ENCODE data around the gene SLC25A45. TPM values are rescaled to one million over a fixed set of nuclear protein-coding genes. Genes with fewer than 3 reads are reported as not detected.

SLC25A45 gene
- total RNA-seq, 1 experiment from 2014 or later: 1.1 TPM

DNA sequence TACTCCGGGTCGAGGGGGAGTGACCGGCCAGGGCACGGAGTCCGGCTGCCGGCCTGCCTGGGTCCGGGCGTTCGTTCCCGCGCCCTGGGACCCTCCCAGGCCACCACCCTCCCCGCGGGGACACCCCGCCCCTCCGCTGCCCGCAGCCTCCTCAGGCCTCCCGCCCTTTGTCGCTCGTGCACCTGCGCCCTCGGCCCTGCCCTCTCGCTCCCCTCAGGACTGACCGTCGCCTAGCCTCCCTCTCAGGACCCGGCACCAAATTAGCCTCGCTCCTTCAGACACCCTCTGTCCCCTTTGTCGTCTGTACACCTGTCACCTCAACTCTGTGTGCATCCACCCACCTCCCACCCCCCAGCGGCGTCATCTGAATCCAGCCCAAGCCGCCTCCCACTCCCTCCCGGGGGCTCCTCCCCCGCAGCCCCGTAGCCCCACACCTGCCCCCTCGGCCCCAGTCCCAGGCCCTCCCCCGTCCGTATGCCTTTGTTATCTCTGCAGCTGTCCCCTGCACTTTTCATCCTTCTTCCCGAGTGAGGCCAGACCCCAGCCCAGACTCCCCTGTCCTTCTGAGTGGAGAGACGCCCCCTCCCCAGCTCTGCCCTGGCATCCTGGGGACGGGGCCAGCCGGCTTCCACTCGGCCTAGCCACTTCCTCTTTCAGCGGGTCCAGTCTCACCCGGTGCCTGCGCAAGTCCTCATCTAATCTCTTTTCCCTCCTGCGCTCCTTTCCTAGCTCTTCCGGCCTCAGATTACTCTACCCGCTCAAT lies 27.3 kb downstream of the SLC25A45 start:
- Histone ChIP-seq H3K4me2 (ENCODE audit: insufficient read depth, insufficient read length, low read length) (peak overlapping the region; percentile 65), H3K23me2 (ENCODE audit: insufficient read length, low read depth, low read length, poor library complexity, severe bottlenecking) (peaks cover 18% of the 10 kb centered on the region), H3T11ph (ENCODE audit: low read length) (no peak overlapping the region), H4K8ac (replicated peaks; ENCODE audit: insufficient read length, low read depth, low read length) (no peak overlapping the region), H2BK120ac (ENCODE audit: low read depth, low read length, poor library complexity, severe bottlenecking) (no peak overlapping the region), H3K4ac (ENCODE audit: low read depth, low read length) (no peak overlapping the region), H3K27ac (ENCODE audit: insufficient read length, low read depth, low read length) (no peak overlapping the region), H2BK12ac (ENCODE audit: insufficient read length, low read depth, low read length) (no peak overlapping the region), H3K79me2 (ENCODE audit: insufficient read depth, low read length) (no peaks in the 10 kb centered on the region), H4K91ac (ENCODE audit: insufficient read length, low read depth, low read length) (no peak overlapping the region), H4K5ac (ENCODE audit: insufficient read length, low read depth, low read length) (no peak overlapping the region), H3K9ac (ENCODE audit: extremely low read depth, insufficient read length, low read length) (no peak overlapping the region), H4K20me1 (ENCODE audit: control insufficient read depth, insufficient read depth, insufficient read length) (no peaks in the 10 kb centered on the region), H2BK20ac (ENCODE audit: low read depth, low read length, poor library complexity, severe bottlenecking) (no peak overlapping the region), H3K23ac (ENCODE audit: insufficient read length, low read depth, low read length) (no peak overlapping the region), H2AFZ (ENCODE audit: low read length) (no peak overlapping the region), H3K27me3 (ENCODE audit: insufficient read depth, low read length) (peaks cover 2% of the 10 kb centered on the region; the same call in 1 of the 2 replicates), H3K9me3 (ENCODE audit: control insufficient read depth, low read depth, low read length) (no peaks in the 10 kb centered on the region), H2BK5ac (ENCODE audit: insufficient read length, low read length) (no peak overlapping the region), H3K79me1 (ENCODE audit: insufficient read depth, low read depth, low read length, poor library complexity, severe bottlenecking) (no peaks in the 10 kb centered on the region), H3K18ac (ENCODE audit: insufficient read length, low read depth, low read length) (no peak overlapping the region), H3K56ac (ENCODE audit: insufficient read length, low read depth, low read length) (no peak overlapping the region), H2BK15ac (ENCODE audit: low read depth, low read length) (no peak overlapping the region), H3K14ac (ENCODE audit: insufficient read depth, low read length) (no peak overlapping the region), H2AK5ac (ENCODE audit: insufficient read length, low read length) (no peak overlapping the region), H3K4me1 (ENCODE audit: insufficient read depth, low read length) (no peaks in the 10 kb centered on the region)
- DNase-seq: peak; percentile 49
- no peaks in the 10 kb centered on the region; a peak in 1 of 5 replicates for H3K9me3 Mint-ChIP-seq
- TF ChIP-seq, protein P1, sequence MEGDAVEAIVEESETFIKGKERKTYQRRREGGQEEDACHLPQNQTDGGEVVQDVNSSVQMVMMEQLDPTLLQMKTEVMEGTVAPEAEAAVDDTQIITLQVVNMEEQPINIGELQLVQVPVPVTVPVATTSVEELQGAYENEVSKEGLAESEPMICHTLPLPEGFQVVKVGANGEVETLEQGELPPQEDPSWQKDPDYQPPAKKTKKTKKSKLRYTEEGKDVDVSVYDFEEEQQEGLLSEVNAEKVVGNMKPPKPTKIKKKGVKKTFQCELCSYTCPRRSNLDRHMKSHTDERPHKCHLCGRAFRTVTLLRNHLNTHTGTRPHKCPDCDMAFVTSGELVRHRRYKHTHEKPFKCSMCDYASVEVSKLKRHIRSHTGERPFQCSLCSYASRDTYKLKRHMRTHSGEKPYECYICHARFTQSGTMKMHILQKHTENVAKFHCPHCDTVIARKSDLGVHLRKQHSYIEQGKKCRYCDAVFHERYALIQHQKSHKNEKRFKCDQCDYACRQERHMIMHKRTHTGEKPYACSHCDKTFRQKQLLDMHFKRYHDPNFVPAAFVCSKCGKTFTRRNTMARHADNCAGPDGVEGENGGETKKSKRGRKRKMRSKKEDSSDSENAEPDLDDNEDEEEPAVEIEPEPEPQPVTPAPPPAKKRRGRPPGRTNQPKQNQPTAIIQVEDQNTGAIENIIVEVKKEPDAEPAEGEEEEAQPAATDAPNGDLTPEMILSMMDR (conservative IDR thresholded peaks at IDR 0.05): no peak
- H3K4me1 Mint-ChIP-seq: peaks cover 17 to 19% of the 10 kb centered on the region in 2 experiments
- no peak overlapping the region; a peak in 1 of 7 replicates for H3K27ac Mint-ChIP-seq
- H3K27me3 Mint-ChIP-seq (ENCODE audit: low read depth): peaks cover 31% of the 10 kb centered on the region
- no CpG with 5 or more reads among the region's 47 CpGs for WGBS (ENCODE audit: extremely low coverage, insufficient read length, low lambda C conversion rate)
- peaks cover 5 to 25% (median 20%) of the 10 kb centered on the region in 3 experiments; a peak in 6 of 7 replicates for H3K36me3 Mint-ChIP-seq (ENCODE audit: insufficient read depth in 1 of 3, low read depth in 3 of 3)
- peak overlapping the region; percentile 82 to 94 for H3K4me3 Mint-ChIP-seq

Data from H9 (cell line).